ENCODE measurements around the gene ALS2. TPM values are rescaled to one million over a fixed set of nuclear protein-coding genes. Genes with fewer than 3 reads are reported as not detected.

Gene ALS2
- total RNA-seq, 1 experiment from 2014 or later, result 28.1 TPM

GRCh38 chr2:201784563-201784962 lies 3.8 kb upstream of the ALS2 start (continued):
- TF ChIP-seq REST (IDR thresholded peaks at IDR 0.05; ENCODE audit: low read depth), result no peak

GRCh38 chr2:201781557-201782051 lies 871 bp upstream of the ALS2 start:
- Histone ChIP-seq H3K79me2 (ENCODE audit: insufficient read depth, low read length) (peaks cover 40% of the 10 kb centered on the region), H3K9me2 (ENCODE audit: insufficient read depth) (no peaks in the 10 kb centered on the region), H3K4me1 (ENCODE audit: control insufficient read depth in 1 of 2, insufficient read depth in 2 of 2, low read length in 2 of 2) (peaks cover 11 to 31% of the 10 kb centered on the region in 2 experiments), H4K20me1 (ENCODE audit: insufficient read depth) (no peaks in the 10 kb centered on the region; the same call in 1 of the 2 replicates), H3K4me3 (replicated peaks in 1 of 2; ENCODE audit: low read depth in 1 of 2, low read length in 2 of 2) (peak overlapping the region; percentile 91 to 97), H3K27me3 (ENCODE audit: insufficient read depth, low read length) (no peaks in the 10 kb centered on the region), H3K27ac (ENCODE audit: low read depth, low read length) (no peak overlapping the region; the same call in 1 of the 2 replicates), H2AFZ (ENCODE audit: low read depth, low read length, poor library complexity, severe bottlenecking) (peak overlapping the region; percentile 47), H3K4me2 (ENCODE audit: low read length) (peak overlapping the region; percentile 92), H3K9ac (ENCODE audit: low read length) (peak overlapping the region; percentile 91), H3K9me3 (ENCODE audit: control insufficient read depth in 1 of 2, insufficient read depth in 1 of 2, low read depth in 1 of 2, low read length in 2 of 2) (no peaks in the 10 kb centered on the region), H3K36me3 (ENCODE audit: control insufficient read depth in 1 of 2, insufficient read depth in 2 of 2, low read length in 2 of 2) (no peaks in the 10 kb centered on the region)
- intact Hi-C loops (cut with micrococcal nuclease), result loop anchor here (1.0 kb wide), 1 partner anchor 16 kb away; no protein-coding TSS in a partner anchor
- ChIA-PET RAD21 (ENCODE audit: low non-redundant PET in 1 of 2, low total read pairs in 2 of 2, uncharacterized antibody in 2 of 2, unreplicated experiment in 2 of 2) (no interaction called here), POLR2A (interaction anchor here (0.8 kb wide), 1 partner anchor 526 kb away, joined by 3 read pairs; no protein-coding TSS in a partner anchor), CTCF (interaction anchor here (1.0 to 1.5 kb wide), 2 partner anchors 14 to 549 kb away, joined by 5 read pairs; no protein-coding TSS in a partner anchor)
- no peak for TF ChIP-seq FOSL1 (IDR thresholded peaks at IDR 0.05; ENCODE audit: low read depth)
- no peak for TF ChIP-seq EGR1 (IDR thresholded peaks at IDR 0.05; ENCODE audit: low read depth)
- TF ChIP-seq EZH2phosphoT487 (IDR thresholded peaks at IDR 0.05; ENCODE audit: borderline replicate concordance), result no peak
- TF ChIP-seq ELF1 (IDR thresholded peaks at IDR 0.05; ENCODE audit: borderline replicate concordance, low read depth), result no peak
- no peak for TF ChIP-seq RAD21 (IDR thresholded peaks at IDR 0.05; ENCODE audit: low read depth)
- TF ChIP-seq EZH2 (IDR thresholded peaks at IDR 0.05), result no peak
- TF ChIP-seq SP1 (IDR thresholded peaks at IDR 0.05; ENCODE audit: low read depth), result no peak
- no peak for TF ChIP-seq MAX (IDR thresholded peaks at IDR 0.05)
- no peak for TF ChIP-seq SRF (IDR thresholded peaks at IDR 0.05; ENCODE audit: low read depth)
- no peak for TF ChIP-seq ATF3 (IDR thresholded peaks at IDR 0.05)
- TF ChIP-seq YY1 (IDR thresholded peaks at IDR 0.05; ENCODE audit: extremely low read depth, insufficient replicate concordance, low read depth, low read length), result no peak
- no peak for TF ChIP-seq ZBTB33 (IDR thresholded peaks at IDR 0.05; ENCODE audit: extremely low read depth, insufficient replicate concordance, low read length)
- no peak for TF ChIP-seq ZNF274 (IDR thresholded peaks at IDR 0.05; ENCODE audit: low read depth, low read length)
- TF ChIP-seq POLR2AphosphoS5 (IDR thresholded peaks at IDR 0.05; ENCODE audit: low read depth, low read length), result no peak
- DNase-seq (ENCODE audit: low read depth, low spot score), result no peak
- ATAC-seq, result peak; percentile 3
- BruUV-seq (replicated peaks), result no TSS peak
